GM18519 (cell line): ENCODE measurements around the gene SLC35B2.

ENCODE experiments used
- ATAC-seq: cut with Tn5 transposase; IDR thresholded peaks from one replicate; pipeline ENCODE4 v1.9.1; 2021; ENCODE audit warnings: mild to moderate bottlenecking, moderate library complexity; ENCODE audit not compliant: unreplicated experiment, low FRiP score

Gene SLC35B2

GRCh38 chr6:44269178-44269920 lies 12.0 kb upstream of the SLC35B2 start:
- no peak for ATAC-seq

- no peak for ATAC-seq
Measured at GRCh38 chr6:44268095-44268628, 10.8 kb upstream of the SLC35B2 start.

- ATAC-seq: no peak
Measured at GRCh38 chr6:44267252-44267651, 9.9 kb upstream of the SLC35B2 start.

- no peak for ATAC-seq
Measured at GRCh38 chr6:44266347-44266746, 9.0 kb upstream of the SLC35B2 start.

- no peak for ATAC-seq
Measured at GRCh38 chr6:44265722-44266233, 8.4 kb upstream of the SLC35B2 start.

- no peak for ATAC-seq
Measured at GRCh38 chr6:44265007-44265721, 7.8 kb upstream of the SLC35B2 start, which contains the start of gene NFKBIE. Gene NFKBIE, minus strand, starts transcription at chr6:44265551. Its CDS starts 205 bp downstream, at chr6:44265346.

GRCh38 chr6:44264154-44265006 lies 7.1 kb upstream of the SLC35B2 start:
- no peak for ATAC-seq

- no peak for ATAC-seq
Measured at GRCh38 chr6:44263354-44264100, 6.2 kb upstream of the SLC35B2 start.

GRCh38 chr6:44262467-44263353 lies 5.4 kb upstream of the SLC35B2 start:
- no peak for ATAC-seq

- ATAC-seq: no peak
Measured at GRCh38 chr6:44261581-44261980, 4.3 kb upstream of the SLC35B2 start.

GRCh38 chr6:44260451-44261297 lies 3.3 kb upstream of the SLC35B2 start:
- no peak for ATAC-seq

- ATAC-seq: no peak
Measured at GRCh38 chr6:44260011-44260410, 2.7 kb upstream of the SLC35B2 start.

GRCh38 chr6:44258921-44259320 lies 1.6 kb upstream of the SLC35B2 start:
- ATAC-seq: no peak

- no peak for ATAC-seq
Measured at GRCh38 chr6:44258325-44258863, 1.1 kb upstream of the SLC35B2 start.

- ATAC-seq: peak; percentile 9
Measured at GRCh38 chr6:44257753-44258324, 511 bp upstream of the SLC35B2 start.

GRCh38 chr6:44256775-44257024 lies 628 bp downstream of the SLC35B2 start:
- no peak for ATAC-seq

- ATAC-seq: no peak
Measured at GRCh38 chr6:44255871-44256774, 1.2 kb downstream of the SLC35B2 start.
